Activated T-helper 1 cell treated with anti-CD3 and anti-CD28 coated beads, Interleukin-2, amount 50 U/mL, for 16 hours (primary cell): ENCODE results near the gene CNTNAP2.

Experiments
- DNase-seq, 2 donors: peaks; one replicate each; pipeline ENCODE4 v3.0.0-alpha.2; 2020; ENCODE audit warnings: low read depth in 1 of 2, low spot score in 1 of 2

Gene CNTNAP2

DNA sequence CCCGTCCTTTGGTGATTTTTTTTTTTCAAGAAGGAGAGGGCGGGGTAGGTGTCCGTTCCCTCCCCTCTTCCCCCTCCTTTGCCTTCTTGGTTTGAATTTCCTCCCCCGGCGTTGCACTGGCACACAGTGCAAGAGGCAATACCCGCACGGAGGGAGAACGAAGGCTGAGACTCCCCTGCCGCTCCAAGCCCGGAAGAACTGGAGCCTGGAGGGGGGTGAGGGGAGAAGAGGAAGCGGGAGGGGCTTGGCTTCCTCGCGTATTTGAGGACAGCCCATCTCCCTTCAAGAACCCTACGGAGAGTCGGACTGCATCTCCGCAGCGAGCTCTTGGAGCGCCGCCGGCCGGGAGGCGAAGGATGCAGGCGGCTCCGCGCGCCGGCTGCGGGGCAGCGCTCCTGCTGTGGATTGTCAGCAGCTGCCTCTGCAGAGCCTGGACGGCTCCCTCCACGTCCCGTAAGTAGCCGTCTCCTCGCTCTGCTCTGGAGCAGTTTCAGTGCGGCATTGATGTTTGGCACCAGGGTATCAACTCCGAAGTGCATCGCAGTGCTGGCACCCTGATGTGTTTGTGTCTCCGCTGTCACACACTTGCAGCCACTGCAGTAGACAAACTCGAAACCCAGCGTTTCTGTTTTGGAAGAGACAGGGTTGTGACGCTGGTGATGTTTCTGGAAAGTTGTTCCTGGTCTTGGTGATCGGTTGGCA lies at the start of gene CNTNAP2:
TSS of gene CNTNAP2 (plus strand) at position 281 of the 702 bp plus-strand sequence. CDS start at position 357, 76 bp downstream.
- no peak for DNase-seq

DNA sequence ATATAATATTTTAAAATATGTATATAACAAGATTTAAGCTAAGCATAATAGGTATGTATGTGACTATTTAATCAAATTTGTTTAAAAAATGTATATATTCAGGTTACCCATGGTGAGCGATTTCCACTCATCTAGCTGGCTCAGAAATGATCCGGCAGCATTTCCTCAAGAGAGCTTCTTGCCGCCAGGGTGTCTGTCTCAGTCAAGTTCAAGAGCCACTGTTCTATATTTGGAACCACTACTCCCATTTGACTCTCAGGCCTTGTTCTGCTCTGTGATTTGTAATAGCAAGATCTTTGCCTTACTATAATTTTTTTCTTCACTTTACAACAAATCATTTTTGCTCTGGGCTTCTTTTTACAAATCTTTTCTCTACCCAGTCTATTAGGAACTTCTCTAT lies 48.7 kb upstream of the CNTNAP2 start:
- DNase-seq, result no peak

DNA sequence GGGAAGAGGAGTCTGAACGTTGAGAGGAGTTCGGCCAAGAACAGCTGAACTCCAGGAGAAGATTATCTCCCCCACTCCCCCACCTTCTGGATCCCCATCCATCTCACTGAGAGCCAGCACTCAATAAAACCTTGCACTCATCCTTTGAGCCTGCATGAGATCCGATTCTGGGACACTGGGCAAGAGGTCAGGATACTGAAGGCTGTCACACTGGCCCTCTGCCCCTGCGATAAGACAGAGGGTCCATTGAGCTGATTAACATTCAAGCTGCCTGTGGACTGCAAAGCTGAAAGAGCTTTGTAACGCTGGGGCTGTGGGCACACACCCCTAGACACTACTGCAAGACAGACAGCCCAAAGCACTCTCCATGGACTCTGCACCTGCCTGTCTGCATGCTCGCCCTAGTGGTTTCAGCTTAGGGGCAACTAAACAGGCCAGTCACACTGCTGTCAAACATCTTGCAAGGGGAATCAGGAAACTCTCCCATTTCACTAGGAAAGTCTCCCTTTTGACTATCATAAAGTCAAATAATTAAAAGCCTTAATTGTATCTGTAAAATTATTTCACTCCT lies 42.3 kb upstream of the CNTNAP2 start:
- no peak for DNase-seq

DNA sequence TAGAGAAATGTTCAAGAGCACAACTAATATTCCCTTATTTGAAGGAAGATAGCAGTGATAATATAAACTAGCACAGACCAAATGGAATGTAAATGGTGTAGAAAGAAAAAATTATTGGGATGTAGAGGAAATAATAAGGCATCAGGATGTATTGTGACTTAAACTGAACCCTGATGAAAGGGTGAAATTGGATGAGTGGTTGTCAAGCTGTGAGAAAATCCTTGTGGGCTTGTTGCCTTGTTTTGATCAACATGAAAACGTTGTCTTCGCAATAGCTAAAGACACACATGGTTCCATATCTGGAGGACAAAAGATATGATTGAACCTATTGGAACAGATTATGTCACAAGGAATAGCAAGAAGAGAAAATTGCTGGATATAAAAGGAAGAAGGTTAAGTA lies 40.3 kb upstream of the CNTNAP2 start:
- no peak for DNase-seq

DNA sequence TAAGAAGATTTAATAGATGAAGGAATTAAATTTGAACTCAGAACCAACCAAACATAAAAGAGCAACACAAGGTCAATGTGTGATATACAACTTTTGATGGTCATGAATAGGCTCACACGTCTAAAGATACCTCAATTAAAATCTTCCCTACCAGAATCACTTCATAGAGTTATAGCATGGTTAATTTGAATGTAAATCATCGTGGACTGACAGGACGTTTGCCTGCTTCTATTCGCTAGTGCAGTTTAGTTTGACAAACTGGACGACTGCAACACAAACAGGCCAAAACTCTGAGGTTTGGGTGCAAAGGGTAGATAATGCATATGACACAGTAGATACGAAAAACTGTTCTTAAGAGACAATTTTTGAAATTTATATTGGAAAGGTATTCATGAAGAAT lies 32.5 kb upstream of the CNTNAP2 start:
- no peak for DNase-seq

DNA sequence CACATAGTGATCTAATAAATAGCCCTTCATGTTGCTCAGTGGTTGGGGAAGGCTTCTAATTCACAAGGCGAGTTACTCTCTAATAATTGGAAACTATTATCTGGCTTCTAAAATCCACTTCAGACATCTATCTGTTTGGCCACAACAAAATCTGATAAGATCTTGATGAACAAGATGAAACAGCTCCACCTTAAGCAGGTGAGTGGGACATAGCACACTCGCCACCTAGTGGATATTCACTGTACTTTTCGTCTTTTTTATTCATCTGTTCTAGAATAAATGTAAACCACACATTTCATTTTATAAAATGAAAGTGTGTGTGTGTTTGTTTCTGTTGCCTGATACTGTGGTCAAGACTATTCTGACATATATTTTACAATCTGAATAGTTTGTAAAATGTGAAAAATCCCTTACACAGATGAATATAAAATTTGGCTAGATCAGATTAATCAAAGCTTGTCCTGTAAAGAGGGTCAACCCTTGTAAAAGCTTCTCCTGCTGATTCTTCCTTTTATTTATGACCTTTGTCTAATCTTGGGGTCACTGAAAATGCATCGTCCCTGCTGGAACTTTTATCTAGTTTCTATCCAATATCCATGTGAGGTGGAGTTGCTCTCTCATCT lies 26.5 kb upstream of the CNTNAP2 start:
- DNase-seq, result no peak

DNA sequence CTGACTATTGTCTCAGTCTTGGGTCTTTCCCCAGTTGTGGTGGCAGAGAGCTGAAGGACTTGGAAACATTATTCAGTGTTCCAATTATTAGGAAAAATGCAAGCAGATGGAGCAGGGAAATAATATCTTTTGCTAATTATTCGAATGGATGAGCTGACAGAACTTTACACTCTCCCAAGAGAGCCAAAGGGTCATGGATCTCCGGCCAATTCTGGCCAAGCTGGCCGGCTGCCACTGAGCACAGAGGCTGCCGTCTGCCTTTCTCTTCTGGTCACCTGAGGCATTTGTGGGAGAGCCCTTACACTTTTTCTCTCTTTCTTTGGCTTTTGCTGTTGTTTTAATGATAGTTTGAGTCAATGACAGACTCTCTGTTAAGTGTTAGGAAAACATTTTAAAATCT lies 22.2 kb upstream of the CNTNAP2 start:
- no peak for DNase-seq

DNA sequence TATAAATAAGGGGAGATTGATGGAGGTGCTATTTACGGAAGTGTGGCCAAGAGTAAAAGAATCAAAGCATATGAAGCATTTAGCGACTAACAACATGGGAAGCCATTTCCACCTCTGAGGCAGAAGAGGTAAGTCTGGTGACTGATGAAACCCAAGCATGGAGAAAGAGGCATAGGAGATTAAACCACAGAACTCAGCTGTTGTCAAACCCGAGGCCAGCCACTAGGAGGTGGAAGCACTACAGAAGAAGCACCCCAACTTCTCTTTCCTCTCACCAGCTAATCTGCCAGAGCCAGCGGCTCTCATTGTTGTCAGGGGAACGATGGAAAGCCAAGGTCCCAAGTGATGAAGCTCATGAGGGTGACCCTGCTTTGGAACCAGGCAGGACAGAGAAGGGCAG lies 19.6 kb upstream of the CNTNAP2 start:
- DNase-seq, result no peak

DNA sequence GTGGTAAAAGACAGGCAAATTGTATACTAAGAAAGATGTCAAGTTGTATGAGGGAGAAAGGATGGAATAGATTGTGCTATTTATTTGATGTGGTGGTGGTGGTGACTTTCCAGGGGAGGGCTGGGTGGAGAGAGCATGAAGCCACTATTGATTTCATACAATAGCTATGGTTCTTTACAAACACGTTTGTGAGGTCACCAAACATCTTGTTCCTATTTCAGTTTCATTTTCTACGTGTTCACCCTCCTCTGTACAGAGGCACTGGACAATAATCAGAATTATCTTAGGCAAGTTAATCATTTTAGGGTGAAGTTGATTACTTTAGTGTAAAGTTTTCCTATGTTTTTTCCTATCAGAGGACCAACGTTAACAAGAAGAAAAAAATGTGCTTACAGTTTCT lies 10.3 kb upstream of the CNTNAP2 start:
- DNase-seq, result no peak

DNA sequence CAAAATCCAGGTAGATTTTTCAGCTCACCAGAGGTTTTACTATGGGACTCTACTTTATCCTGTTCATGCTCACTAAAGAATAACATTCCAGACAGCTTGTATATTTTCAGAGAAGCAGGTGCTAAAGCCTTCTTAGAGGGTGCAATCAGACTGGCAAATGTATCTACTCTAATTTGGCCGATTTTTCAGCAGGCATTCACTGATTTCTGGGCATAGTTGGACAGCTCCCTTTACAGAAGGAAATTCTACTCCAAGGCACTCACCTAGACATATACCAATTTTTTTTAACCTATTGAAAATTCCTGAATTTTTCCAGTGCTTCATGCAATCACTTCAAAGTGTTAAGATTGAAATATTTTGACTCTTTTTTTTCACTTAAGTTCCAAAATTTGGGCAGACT lies 3.8 kb upstream of the CNTNAP2 start:
- no peak for DNase-seq

DNA sequence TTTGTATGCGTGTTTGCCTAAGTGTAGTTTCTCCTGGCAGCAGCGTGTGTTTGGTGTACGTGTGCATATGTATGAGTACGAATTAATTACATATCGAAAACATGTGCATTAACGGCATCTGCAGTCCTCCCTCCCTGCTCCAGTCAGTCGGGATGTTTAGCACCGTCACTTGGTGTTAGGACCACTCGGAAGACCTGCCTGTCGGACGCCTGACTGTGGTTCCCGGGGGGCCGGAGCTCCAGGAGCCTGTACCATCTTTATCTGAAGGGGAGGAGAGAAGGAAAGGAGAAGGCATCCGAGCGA lies 1.1 kb upstream of the CNTNAP2 start:
- DNase-seq, result no peak

DNA sequence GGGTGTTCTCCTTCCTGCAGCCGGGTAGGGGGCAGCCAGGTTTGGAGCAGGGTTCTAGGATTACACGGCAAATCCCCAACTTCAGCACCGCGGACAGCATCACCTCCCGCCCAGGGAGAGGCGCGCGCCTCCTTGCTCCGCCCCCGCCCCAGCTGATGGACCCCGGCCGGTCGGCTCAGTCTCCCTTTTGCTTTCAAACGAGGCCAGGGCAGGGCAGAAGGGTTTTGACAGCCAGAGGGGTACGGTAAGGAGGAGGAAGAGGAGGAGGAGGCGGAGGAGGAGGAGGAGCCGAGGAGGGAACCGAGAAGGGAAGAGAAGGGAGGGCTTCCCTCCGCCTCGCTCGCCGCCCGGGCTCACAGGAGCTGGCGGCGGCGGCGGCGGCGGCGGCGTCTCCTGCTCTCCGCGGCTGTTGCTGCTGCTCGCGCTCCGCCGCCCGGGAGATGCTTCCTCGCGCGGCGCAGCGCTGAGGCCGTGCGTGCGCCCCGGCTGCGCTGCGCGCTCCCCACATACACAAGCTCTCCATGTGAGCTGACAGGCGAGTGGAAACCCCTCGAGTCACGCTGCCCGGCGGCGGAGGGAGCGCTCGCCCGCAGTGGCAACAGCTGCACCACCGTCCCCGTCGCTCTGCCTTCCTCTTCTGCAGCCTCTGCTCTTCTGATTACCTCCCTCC lies 615 bp upstream of the CNTNAP2 start:
- DNase-seq, result no peak

DNA sequence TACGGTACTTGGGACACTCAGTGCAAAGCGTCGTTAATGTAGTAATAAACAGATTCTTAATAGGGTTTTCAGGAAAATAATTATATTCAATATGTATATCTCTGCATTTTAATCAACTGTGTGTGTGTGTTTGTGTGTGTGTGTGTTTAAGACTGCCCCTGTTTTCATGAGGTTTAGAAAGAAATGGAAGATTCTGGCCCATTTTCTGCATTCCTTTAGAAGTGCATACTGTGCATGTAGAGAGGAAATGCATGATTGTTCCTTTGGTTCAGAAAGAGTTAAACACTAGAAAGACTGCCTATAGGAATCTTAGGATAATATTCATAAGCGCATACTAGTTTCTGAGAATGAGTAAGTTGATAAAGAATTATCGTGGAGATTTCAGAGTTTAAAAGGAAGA lies 975 bp downstream of the CNTNAP2 start:
- DNase-seq, result no peak

DNA sequence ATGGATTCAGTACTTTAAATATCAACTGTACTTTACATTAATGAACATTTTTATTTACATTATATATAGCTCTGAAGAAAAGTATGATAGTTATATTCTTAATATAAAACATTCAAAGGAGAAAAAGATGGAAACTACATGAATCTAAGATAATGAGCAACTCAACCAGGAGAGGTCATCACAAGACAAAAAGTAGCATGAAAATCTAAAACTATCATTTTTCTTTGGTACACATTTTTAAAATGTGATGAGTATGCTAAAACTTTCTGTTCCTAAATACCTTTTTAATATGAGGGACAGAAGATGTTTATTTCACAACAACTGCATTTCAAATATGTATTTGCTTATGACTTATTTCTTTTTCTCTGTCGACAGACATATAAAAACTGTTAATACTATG lies 2.4 kb downstream of the CNTNAP2 start:
- DNase-seq, result no peak

DNA sequence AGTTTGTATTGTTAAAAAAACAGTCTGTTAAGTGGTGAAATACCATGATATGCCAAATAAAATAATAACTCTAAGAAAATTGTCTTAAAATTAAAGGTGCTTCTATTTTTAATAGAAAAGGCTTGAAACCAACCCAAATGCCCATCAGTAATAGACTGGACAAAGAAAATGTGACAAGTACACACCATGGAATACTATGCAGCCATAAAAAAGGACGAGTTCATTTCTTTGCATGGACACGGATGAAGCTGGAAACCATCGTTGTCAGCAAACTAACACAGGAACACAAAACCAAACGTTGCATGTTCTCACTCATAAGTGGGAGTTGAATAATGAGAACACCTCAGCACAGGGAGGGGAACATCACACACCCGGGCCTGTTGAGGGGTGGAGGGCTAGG lies 7.1 kb downstream of the CNTNAP2 start:
- DNase-seq, result no peak

DNA sequence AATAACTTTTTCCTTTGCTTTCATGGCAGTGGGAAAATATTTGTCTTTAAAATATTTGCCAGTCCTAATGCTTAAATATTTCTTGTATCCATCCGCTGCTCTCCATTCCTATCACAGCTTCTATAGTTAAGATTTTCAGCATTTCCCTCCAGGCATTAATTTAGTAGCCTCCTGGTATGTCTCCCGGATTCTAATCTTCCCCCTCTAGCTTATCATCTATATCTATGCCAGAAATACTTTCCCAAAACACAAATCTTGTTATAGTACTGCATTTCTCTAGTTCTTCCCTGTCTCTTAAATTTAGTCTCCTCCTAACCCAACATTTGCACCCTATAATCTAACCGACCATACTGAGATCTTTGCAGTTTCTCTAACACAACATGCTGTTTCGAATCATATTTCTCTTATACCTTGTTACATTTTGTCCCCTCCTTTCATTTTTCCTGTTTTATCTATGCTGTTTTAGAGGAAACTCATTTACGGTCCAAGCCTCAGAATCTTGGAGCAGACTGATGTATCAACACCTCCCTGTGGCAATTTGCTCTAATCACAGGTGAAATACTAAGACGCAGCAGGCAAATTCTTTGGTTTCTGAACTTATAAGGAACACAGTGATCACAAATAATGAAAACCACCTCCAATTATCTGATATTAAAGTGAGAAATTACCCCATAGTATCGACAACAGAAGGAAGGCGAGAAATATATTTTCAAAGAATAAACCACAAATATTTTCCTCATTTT lies 10.3 kb downstream of the CNTNAP2 start:
- DNase-seq, result no peak

DNA sequence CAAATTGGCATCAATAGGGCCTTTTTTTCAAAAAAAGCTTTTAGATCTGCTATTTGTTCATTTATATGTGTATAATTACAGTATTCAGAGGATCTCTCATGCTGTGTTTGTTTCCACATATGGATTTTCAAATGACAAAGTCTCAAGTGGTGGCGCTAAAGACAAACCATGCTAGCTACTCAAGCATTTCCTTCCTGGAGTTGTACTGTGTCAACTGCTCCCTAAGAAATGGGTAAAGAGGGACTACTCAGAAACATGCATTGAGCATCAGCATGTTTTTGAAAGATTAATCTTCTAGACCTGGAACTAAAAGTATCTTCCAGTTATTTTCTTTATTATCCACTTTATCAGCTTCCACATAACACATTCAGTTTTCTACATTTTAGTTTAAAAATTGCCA lies 12.7 kb downstream of the CNTNAP2 start:
- no peak for DNase-seq

DNA sequence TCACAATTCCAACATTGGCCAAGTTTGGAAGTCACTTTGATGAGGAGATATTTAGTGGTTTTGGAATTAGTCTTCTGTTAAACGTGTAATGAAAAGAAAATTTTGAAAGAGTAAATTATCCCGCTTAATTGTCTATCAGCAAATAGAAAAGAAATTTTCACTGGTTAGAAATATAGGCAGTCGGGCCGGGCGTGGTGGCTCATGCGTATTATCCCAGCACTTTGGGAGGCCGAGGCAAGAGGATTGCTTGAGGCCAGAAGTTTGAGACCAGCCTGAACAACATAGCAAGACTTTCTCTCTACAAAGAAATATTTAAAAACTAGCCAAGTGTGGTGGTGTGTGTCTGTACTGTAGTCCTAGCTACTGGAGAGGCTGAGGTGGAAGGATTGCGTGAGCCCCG lies 13.4 kb downstream of the CNTNAP2 start:
- no peak for DNase-seq

DNA sequence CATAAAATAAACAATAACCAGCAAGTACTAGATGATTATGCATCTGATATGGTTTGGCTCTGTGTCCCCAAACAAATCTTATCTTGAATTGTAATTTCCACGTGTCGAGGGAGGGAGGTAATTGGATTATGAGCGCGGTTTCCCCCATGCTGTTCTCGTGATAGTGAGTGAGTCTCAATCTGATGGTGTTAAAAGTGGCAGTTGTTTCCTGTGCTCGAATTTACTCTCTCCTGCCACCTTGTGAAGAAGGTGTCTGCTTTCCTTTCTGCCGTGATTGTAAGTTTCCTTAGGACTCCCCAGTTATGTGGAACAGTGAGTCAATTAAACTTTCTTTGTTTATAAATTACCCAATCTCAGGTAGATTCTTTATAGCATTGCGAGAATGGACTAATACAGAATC lies 15.1 kb downstream of the CNTNAP2 start:
- no peak for DNase-seq

DNA sequence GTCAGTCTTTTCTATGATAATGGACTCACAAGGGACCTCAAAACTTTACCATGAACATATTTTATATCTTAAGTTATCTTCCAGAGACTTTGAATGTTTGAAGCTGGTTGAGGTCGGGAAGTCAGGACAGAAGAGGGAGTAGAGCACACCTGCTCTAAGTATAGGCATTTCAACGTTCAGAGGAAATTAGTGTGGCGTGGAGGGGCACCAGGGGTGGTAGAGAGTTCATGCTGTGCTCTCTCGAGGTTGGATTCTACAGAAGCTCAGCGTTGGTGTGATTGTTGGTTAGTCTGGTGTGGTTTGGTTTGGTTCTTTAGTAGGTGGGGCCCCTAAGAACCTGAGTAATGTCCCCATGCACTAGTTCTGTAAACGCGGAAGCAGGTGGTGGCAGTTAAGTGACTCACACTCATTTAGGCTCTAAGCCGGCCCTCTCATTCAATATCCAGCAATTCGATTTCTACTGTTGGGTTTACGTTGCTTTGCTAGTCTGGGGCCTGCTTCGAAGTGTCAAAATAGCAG lies 19.8 kb downstream of the CNTNAP2 start:
- no peak for DNase-seq

DNA sequence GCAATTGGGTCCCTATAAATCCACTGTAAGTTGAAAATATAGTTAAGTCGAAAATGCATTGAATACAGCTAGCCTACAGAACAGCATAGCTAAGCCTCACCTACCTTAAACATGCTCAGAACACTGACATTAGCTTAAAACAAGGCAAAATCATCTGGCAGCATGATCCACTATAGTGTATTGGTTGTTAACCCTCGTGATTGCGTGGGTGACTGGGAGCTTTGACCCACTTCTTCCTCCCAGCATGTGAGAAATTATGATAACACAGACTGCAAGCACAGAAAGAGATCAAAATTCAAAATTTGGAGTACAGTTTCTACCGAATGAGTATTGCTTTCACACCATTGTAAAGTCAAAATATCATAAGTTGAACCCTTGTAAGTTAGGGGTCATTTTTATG lies 22.3 kb downstream of the CNTNAP2 start:
- no peak for DNase-seq
